H9 (cell line): Measurements from ENCODE around the gene H6PD. TPM values are rescaled to one million over a fixed set of nuclear protein-coding genes. Genes with fewer than 3 reads are reported as not detected.

Source experiments
- DNase-seq: peaks from one replicate; pipeline ENCODE4 v3.0.0-alpha.2; 2017
- H2AFZ ChIP-seq: one replicate; pipeline ENCODE4 v1.6.1; 2013; ENCODE audit warnings: mild to moderate bottlenecking, low read length, control low read depth, moderate library complexity
- H2AK5ac ChIP-seq: 2 replicates; pipeline ENCODE4 v1.6.1; 2013; ENCODE audit warnings: low read length, control low read depth, mixed read lengths; ENCODE audit not compliant: insufficient read length
- H2BK120ac ChIP-seq: one replicate; pipeline ENCODE4 v1.6.1; 2013; ENCODE audit warnings: low read depth, mild to moderate bottlenecking, low read length, control low read depth, inconsistent platforms; ENCODE audit not compliant: poor library complexity, severe bottlenecking
- H2BK12ac ChIP-seq: 2 replicates; pipeline ENCODE4 v1.6.1; 2013; ENCODE audit warnings: low read length, control low read depth, mixed read lengths, low read depth; ENCODE audit not compliant: insufficient read length
- H2BK15ac ChIP-seq: 2 replicates; pipeline ENCODE4 v1.6.1; 2013; ENCODE audit warnings: low read depth, low read length, control low read depth
- H2BK20ac ChIP-seq: one replicate; pipeline ENCODE4 v1.6.1; 2013; ENCODE audit warnings: low read depth, mild to moderate bottlenecking, low read length, control low read depth, inconsistent platforms; ENCODE audit not compliant: poor library complexity, severe bottlenecking
- H2BK5ac ChIP-seq: 2 replicates; pipeline ENCODE4 v1.6.1; 2013; ENCODE audit warnings: low read length, control low read depth, mixed read lengths; ENCODE audit not compliant: insufficient read length
- H3K14ac ChIP-seq: 2 replicates; pipeline ENCODE4 v1.6.1; 2013; ENCODE audit warnings: low read length, control low read depth; ENCODE audit not compliant: insufficient read depth
- H3K18ac ChIP-seq: 2 replicates; pipeline ENCODE4 v1.6.1; 2013; ENCODE audit warnings: low read depth, mild to moderate bottlenecking, mixed read lengths, low read length, control low read depth; ENCODE audit not compliant: insufficient read length
- H3K23ac ChIP-seq: 2 replicates; pipeline ENCODE4 v1.6.1; 2013; ENCODE audit warnings: low read length, control low read depth, mixed read lengths, low read depth; ENCODE audit not compliant: insufficient read length
- H3K23me2 ChIP-seq: 2 replicates; pipeline ENCODE4 v1.6.1; 2013; ENCODE audit warnings: low read depth, mild to moderate bottlenecking, mixed read lengths, low read length, control low read depth; ENCODE audit not compliant: insufficient read length, poor library complexity, severe bottlenecking
- H3K27ac ChIP-seq: 2 replicates; pipeline ENCODE4 v1.5.1; 2013; ENCODE audit warnings: low read length, control low read depth, mixed read lengths, low read depth; ENCODE audit not compliant: insufficient read length
- H3K27me3 ChIP-seq: 2 replicates; pipeline ENCODE4 v1.6.1; 2013; ENCODE audit warnings: low read length, control low read depth, inconsistent platforms; ENCODE audit not compliant: insufficient read depth
- H3K4ac ChIP-seq: 2 replicates; pipeline ENCODE4 v1.6.1; 2013; ENCODE audit warnings: low read depth, mild to moderate bottlenecking, control low read depth, inconsistent platforms, low read length, moderate library complexity
- H3K4me1 ChIP-seq: 2 replicates; pipeline ENCODE4 v1.6.1; 2013; ENCODE audit warnings: low read length, control low read depth, inconsistent platforms; ENCODE audit not compliant: insufficient read depth
- H3K4me2 ChIP-seq: 2 replicates; pipeline ENCODE4 v1.6.1; 2013; ENCODE audit warnings: low read length, control low read depth, mixed read lengths; ENCODE audit not compliant: insufficient read length, insufficient read depth
- H3K56ac ChIP-seq: 2 replicates; pipeline ENCODE4 v1.6.1; 2013; ENCODE audit warnings: low read depth, mild to moderate bottlenecking, mixed read lengths, low read length, control low read depth; ENCODE audit not compliant: insufficient read length
- H3K79me1 ChIP-seq: 2 replicates; pipeline ENCODE4 v1.6.1; 2013; ENCODE audit warnings: low read depth, mild to moderate bottlenecking, moderate library complexity, low read length, control low read depth, inconsistent platforms; ENCODE audit not compliant: insufficient read depth, poor library complexity, severe bottlenecking
- H3K79me2 ChIP-seq: 2 replicates; pipeline ENCODE4 v1.6.1; 2013; ENCODE audit warnings: low read length, control low read depth, inconsistent platforms; ENCODE audit not compliant: insufficient read depth
- H3K9ac ChIP-seq: 2 replicates; pipeline ENCODE4 v1.6.1; 2013; ENCODE audit warnings: low read length, control low read depth, mixed read lengths; ENCODE audit not compliant: insufficient read length; ENCODE audit errors: extremely low read depth
- H3K9me3 ChIP-seq: one replicate; pipeline ENCODE4 v1.6.1; 2013; ENCODE audit warnings: low read depth, low read length, inconsistent platforms; ENCODE audit not compliant: control insufficient read depth
- H3T11ph ChIP-seq: one replicate; pipeline ENCODE4 v1.6.1; 2013; ENCODE audit warnings: mild to moderate bottlenecking, low read length, control low read depth, inconsistent platforms
- H4K20me1 ChIP-seq: one replicate; pipeline ENCODE4 v1.6.1; 2013; ENCODE audit not compliant: control insufficient read depth, insufficient read length, insufficient read depth
- H4K5ac ChIP-seq: 2 replicates; pipeline ENCODE4 v1.6.1; 2013; ENCODE audit warnings: low read depth, mild to moderate bottlenecking, mixed read lengths, low read length, control low read depth; ENCODE audit not compliant: insufficient read length
- H4K8ac ChIP-seq: replicated peaks from 2 replicates; pipeline ENCODE4 v1.6.1; 2013; ENCODE audit warnings: low read length, control low read depth, mixed read lengths, low read depth; ENCODE audit not compliant: insufficient read length
- H4K91ac ChIP-seq: 2 replicates; pipeline ENCODE4 v1.6.1; 2013; ENCODE audit warnings: low read depth, mild to moderate bottlenecking, moderate library complexity, mixed read lengths, low read length, control low read depth; ENCODE audit not compliant: insufficient read length
- H3K27ac Mint-ChIP-seq, 3 experiments: 2 replicates in 2 of 3; 3 replicates in 1 of 3; pipeline ENCODE4 v1.8.0; 2020 to 2021; ENCODE audit warnings: mixed read lengths in 3 of 3, mild to moderate bottlenecking in 1 of 3, moderate library complexity in 1 of 3
- H3K27me3 Mint-ChIP-seq: 2 replicates; pipeline ENCODE4 v1.8.0; 2021; ENCODE audit warnings: low read depth, mild to moderate bottlenecking, moderate library complexity, mixed read lengths
- H3K36me3 Mint-ChIP-seq, 3 experiments: 2 replicates in 2 of 3; 3 replicates in 1 of 3; pipeline ENCODE4 v1.8.0; 2020 to 2021; ENCODE audit warnings: low read depth in 3 of 3, mixed read lengths in 3 of 3; ENCODE audit not compliant: insufficient read depth in 1 of 3
- H3K4me1 Mint-ChIP-seq, 2 experiments: 2 replicates each; pipeline ENCODE4 v1.8.0; 2020; ENCODE audit warnings: mixed read lengths in 2 of 2
- H3K4me3 Mint-ChIP-seq, 2 experiments: 2 replicates in 1 of 2; 3 replicates in 1 of 2; pipeline ENCODE4 v1.8.0; 2020 to 2021; ENCODE audit warnings: mild to moderate bottlenecking in 2 of 2, mixed read lengths in 2 of 2, moderate library complexity in 1 of 2
- H3K9me3 Mint-ChIP-seq, 2 experiments: 2 replicates in 1 of 2; 3 replicates in 1 of 2; pipeline ENCODE4 v1.8.0; 2020; ENCODE audit warnings: mild to moderate bottlenecking in 2 of 2, mixed read lengths in 2 of 2, moderate library complexity in 1 of 2
- CTCF ChIP-seq: fragments of 200-600 bp; sonication (generic); conservative IDR thresholded peaks from 3 replicates; pipeline ENCODE4 v1.8.0; 2021; ENCODE audit warnings: antibody characterized with exemption, mild to moderate bottlenecking
- WGBS: extraction: QIAGEN DNeasy Blood & Tissue Kit; methylation state at CpG from one replicate; pipeline ENCODE4 v1.1.7; 2013; ENCODE audit warnings: missing lambda C conversion rate, low lambda C conversion rate, mixed read lengths; ENCODE audit not compliant: insufficient read length; ENCODE audit errors: extremely low coverage; 5-methylcytosine and 5-hydroxymethylcytosine counted together
- total RNA-seq: library from RNA; stranded (reverse); gene quantifications from 2 replicates; pipeline ENCODE4 v1.2.1, GENCODE V29; 2021

The H6PD gene
- total RNA-seq, 1 experiment from 2014 or later = 7.9 TPM

- Histone ChIP-seq H3K27ac (no peak overlapping the region), H3K4ac (no peak overlapping the region), H3K9me3 (no peaks in the 10 kb centered on the region), H3K27me3 (no peaks in the 10 kb centered on the region), H2BK12ac (no peak overlapping the region), H3T11ph (no peak overlapping the region), H2BK15ac (no peak overlapping the region), H3K56ac (no peak overlapping the region), H3K79me2 (no peaks in the 10 kb centered on the region), H4K5ac (no peak overlapping the region), H2BK120ac (no peak overlapping the region), H3K79me1 (no peaks in the 10 kb centered on the region), H2AK5ac (no peak overlapping the region), H3K23ac (no peak overlapping the region), H3K23me2 (no peaks in the 10 kb centered on the region), H3K18ac (peak overlapping the region; percentile 53), H2AFZ (no peak overlapping the region), H2BK20ac (no peak overlapping the region), H2BK5ac (no peak overlapping the region), H3K14ac (peak overlapping the region; percentile 59), H4K20me1 (no peaks in the 10 kb centered on the region), H3K9ac (no peak overlapping the region), H4K8ac (no peak overlapping the region), H4K91ac (no peak overlapping the region), H3K4me2 (no peak overlapping the region), H3K4me1 (peaks cover 10% of the 10 kb centered on the region; the same call in 1 of the 2 replicates)
- Mint-ChIP-seq H3K27me3 (no peaks in the 10 kb centered on the region; the same call in none of the 2 replicates), H3K9me3 (no peaks in the 10 kb centered on the region), H3K27ac (peak overlapping the region; percentile 13 to 92 (median 50); a peak in 3 of 7 replicates), H3K4me1 (peaks cover 49 to 56% of the 10 kb centered on the region in 2 experiments), H3K36me3 (peaks cover 0 to 1% (median 0%) of the 10 kb centered on the region in 3 experiments; a peak in 1 of 7 replicates), H3K4me3 (peak overlapping the region in 1 of 2 experiments; percentile 65; a peak in 2 of 5 replicates)
- DNase-seq = no peak
- no peak for TF ChIP-seq CTCF
- WGBS = no CpG with 5 or more reads among the region's 21 CpGs
Measured at GRCh38 chr1:9319789-9320519, 85.4 kb downstream of the H6PD start.

Other genes starting within 250 kb of the H6PD start
- gene SLC2A7, start 208.4 kb upstream of the H6PD start, total RNA-seq = not detected in 2 replicates
- not detected in 2 replicates for gene SLC2A5, start 165.1 kb upstream of the H6PD start, total RNA-seq
- gene GPR157, start 105.7 kb upstream of the H6PD start, total RNA-seq = 3.8 and 4.1 TPM in 2 replicates
- gene SPSB1, start 58.1 kb downstream of the H6PD start, total RNA-seq = 2.7 and 2.9 TPM in 2 replicates